ENCODE measurements around the gene FMNL2. TPM values are rescaled to one million over a fixed set of nuclear protein-coding genes. Genes with fewer than 3 reads are reported as not detected.

Gene FMNL2
- total RNA-seq, 1 experiment from 2014 or later: 33.6 TPM

- Histone ChIP-seq H4K20me1 (ENCODE audit: control insufficient read depth, insufficient read depth, insufficient read length) (no peaks in the 10 kb centered on the region), H3K9me3 (ENCODE audit: control insufficient read depth, low read depth, low read length) (no peaks in the 10 kb centered on the region), H3K27ac (ENCODE audit: insufficient read length, low read depth, low read length) (no peak overlapping the region), H4K5ac (ENCODE audit: insufficient read length, low read depth, low read length) (no peak overlapping the region), H3K23ac (ENCODE audit: insufficient read length, low read depth, low read length) (no peak overlapping the region), H3K79me2 (ENCODE audit: insufficient read depth, low read length) (peaks cover 4% of the 10 kb centered on the region; the same call in 1 of the 2 replicates), H3K9ac (ENCODE audit: extremely low read depth, insufficient read length, low read length) (no peak overlapping the region), H3T11ph (ENCODE audit: low read length) (no peak overlapping the region), H3K18ac (ENCODE audit: insufficient read length, low read depth, low read length) (no peak overlapping the region), H3K4me2 (ENCODE audit: insufficient read depth, insufficient read length, low read length) (no peak overlapping the region), H4K8ac (replicated peaks; ENCODE audit: insufficient read length, low read depth, low read length) (no peak overlapping the region), H3K4me1 (ENCODE audit: insufficient read depth, low read length) (peaks cover 5% of the 10 kb centered on the region; the same call in 1 of the 2 replicates), H2BK5ac (ENCODE audit: insufficient read length, low read length) (no peak overlapping the region), H3K56ac (ENCODE audit: insufficient read length, low read depth, low read length) (no peak overlapping the region), H3K27me3 (ENCODE audit: insufficient read depth, low read length) (no peaks in the 10 kb centered on the region), H2BK120ac (ENCODE audit: low read depth, low read length, poor library complexity, severe bottlenecking) (no peak overlapping the region), H3K23me2 (ENCODE audit: insufficient read length, low read depth, low read length, poor library complexity, severe bottlenecking) (no peaks in the 10 kb centered on the region), H2BK12ac (ENCODE audit: insufficient read length, low read depth, low read length) (no peak overlapping the region), H4K91ac (ENCODE audit: insufficient read length, low read depth, low read length) (no peak overlapping the region), H2AK5ac (ENCODE audit: insufficient read length, low read length) (no peak overlapping the region), H3K4ac (ENCODE audit: low read depth, low read length) (no peak overlapping the region), H2BK15ac (ENCODE audit: low read depth, low read length) (no peak overlapping the region), H2AFZ (ENCODE audit: low read length) (no peak overlapping the region), H2BK20ac (ENCODE audit: low read depth, low read length, poor library complexity, severe bottlenecking) (no peak overlapping the region), H3K79me1 (ENCODE audit: insufficient read depth, low read depth, low read length, poor library complexity, severe bottlenecking) (peaks cover 13% of the 10 kb centered on the region), H3K14ac (ENCODE audit: insufficient read depth, low read length) (no peak overlapping the region)
- Mint-ChIP-seq H3K4me1 (peaks cover 48 to 72% of the 10 kb centered on the region in 2 experiments), H3K36me3 (ENCODE audit: insufficient read depth in 1 of 3, low read depth in 3 of 3) (peaks cover under 1 to 3% (median 2%) of the 10 kb centered on the region in 3 experiments; a peak in 4 of 7 replicates), H3K27me3 (ENCODE audit: low read depth) (no peaks in the 10 kb centered on the region), H3K27ac (no peak overlapping the region), H3K9me3 (no peaks in the 10 kb centered on the region; a peak in 1 of 5 replicates), H3K4me3 (no peak overlapping the region)
- DNase-seq: no peak
- TF ChIP-seq, protein P1, sequence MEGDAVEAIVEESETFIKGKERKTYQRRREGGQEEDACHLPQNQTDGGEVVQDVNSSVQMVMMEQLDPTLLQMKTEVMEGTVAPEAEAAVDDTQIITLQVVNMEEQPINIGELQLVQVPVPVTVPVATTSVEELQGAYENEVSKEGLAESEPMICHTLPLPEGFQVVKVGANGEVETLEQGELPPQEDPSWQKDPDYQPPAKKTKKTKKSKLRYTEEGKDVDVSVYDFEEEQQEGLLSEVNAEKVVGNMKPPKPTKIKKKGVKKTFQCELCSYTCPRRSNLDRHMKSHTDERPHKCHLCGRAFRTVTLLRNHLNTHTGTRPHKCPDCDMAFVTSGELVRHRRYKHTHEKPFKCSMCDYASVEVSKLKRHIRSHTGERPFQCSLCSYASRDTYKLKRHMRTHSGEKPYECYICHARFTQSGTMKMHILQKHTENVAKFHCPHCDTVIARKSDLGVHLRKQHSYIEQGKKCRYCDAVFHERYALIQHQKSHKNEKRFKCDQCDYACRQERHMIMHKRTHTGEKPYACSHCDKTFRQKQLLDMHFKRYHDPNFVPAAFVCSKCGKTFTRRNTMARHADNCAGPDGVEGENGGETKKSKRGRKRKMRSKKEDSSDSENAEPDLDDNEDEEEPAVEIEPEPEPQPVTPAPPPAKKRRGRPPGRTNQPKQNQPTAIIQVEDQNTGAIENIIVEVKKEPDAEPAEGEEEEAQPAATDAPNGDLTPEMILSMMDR (conservative IDR thresholded peaks at IDR 0.05): no peak
- no CpG with 5 or more reads among the region's 2 CpGs for WGBS (ENCODE audit: extremely low coverage, insufficient read length, low lambda C conversion rate)
These were observed 60.1 kb downstream of the FMNL2 start for GRCh38 chr2:152395103-152395502.

All from H9 (cell line).